WERI-Rb-1 (cell line): Measurements from ENCODE around the gene MFRP.

Experiments
- DNase-seq: peaks from one replicate; pipeline ENCODE4 v3.0.0-alpha.2; 2020
- H3K27ac ChIP-seq: fragments of 250-450 bp; sonication (Bioruptor Pico); 2 replicates; pipeline ENCODE4 v1.5.1; 2020; ENCODE audit warnings: mild to moderate bottlenecking, moderate library complexity
- H3K27me3 ChIP-seq: fragments of 250-450 bp; sonication (Bioruptor Pico); 2 replicates; pipeline ENCODE4 v1.5.1; 2021; ENCODE audit warnings: mild to moderate bottlenecking, low read depth, moderate library complexity; ENCODE audit not compliant: insufficient read depth, severe bottlenecking
- H3K36me3 ChIP-seq: fragments of 250-450 bp; sonication (Bioruptor Pico); 2 replicates; pipeline ENCODE4 v1.5.1; 2020; ENCODE audit warnings: mild to moderate bottlenecking, moderate library complexity
- H3K4me3 ChIP-seq: 2 replicates; pipeline ENCODE4 v1.5.1; 2011; ENCODE audit warnings: low read depth, mild to moderate bottlenecking, control low read depth, low read length
- H3K9me3 ChIP-seq: fragments of 250-450 bp; sonication (Bioruptor Pico); 2 replicates; pipeline ENCODE4 v1.5.1; 2021; ENCODE audit warnings: mild to moderate bottlenecking, moderate library complexity; ENCODE audit not compliant: severe bottlenecking
- CTCF ChIP-seq: IDR thresholded peaks from 2 replicates; pipeline ENCODE4 v1.5.1; 2011; ENCODE audit warnings: low read depth, mild to moderate bottlenecking, control low read depth, inconsistent platforms, low read length

The MFRP gene

DNA sequence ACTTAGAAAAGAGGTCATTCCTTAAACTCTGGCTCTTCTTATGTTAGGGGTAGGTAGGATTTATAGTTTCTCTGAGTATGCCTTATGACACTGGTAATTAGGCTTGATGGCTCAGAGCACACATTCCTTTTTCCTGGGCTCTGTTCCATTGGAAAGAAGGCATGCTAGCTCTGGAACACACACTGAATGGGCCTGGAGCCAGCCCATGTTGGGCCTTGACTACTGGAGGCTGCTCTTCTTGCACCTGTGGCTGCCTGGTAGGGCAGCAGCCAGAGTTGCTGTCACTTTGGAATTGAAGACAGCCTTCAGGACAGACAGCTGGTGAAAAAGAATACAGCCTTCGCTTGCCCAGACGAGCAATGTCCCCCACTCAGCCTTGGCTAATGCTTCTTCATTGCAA lies 47.8 kb downstream of the MFRP start:
- Histone ChIP-seq H3K9me3 (no peaks in the 10 kb centered on the region), H3K27ac (no peak overlapping the region), H3K27me3 (no peaks in the 10 kb centered on the region), H3K36me3 (peaks cover 18% of the 10 kb centered on the region), H3K4me3 (no peak overlapping the region)
- no peak for TF ChIP-seq CTCF
- DNase-seq = no peak

GRCh38 chr11:119297938-119298337 lies 48.6 kb downstream of the MFRP start:
- no peak for DNase-seq
- Histone ChIP-seq H3K36me3 (peaks cover 18% of the 10 kb centered on the region), H3K4me3 (no peak overlapping the region), H3K27me3 (no peaks in the 10 kb centered on the region), H3K9me3 (no peaks in the 10 kb centered on the region), H3K27ac (no peak overlapping the region)
- TF ChIP-seq CTCF = no peak

DNA sequence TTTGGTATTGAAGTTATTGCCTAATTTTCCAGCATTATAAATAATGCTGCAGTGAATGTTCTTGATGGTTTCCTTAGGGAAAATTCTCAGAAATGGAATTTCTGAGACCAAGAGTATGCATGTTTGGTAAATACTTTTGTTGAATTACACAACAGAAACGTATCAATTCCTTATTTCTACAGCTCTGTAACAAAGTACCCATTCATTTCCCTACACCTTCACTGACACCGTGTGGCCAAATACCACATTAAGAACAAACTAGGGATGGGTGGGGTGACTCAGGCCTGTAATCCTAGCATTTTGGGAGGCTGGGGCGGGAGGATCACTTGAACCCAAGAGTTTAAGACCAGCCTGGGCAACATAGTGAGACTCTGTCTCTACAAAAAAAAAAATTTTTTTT lies 51.3 kb downstream of the MFRP start:
- Histone ChIP-seq H3K27me3 (no peaks in the 10 kb centered on the region), H3K9me3 (peaks cover 8% of the 10 kb centered on the region), H3K27ac (no peak overlapping the region), H3K36me3 (peaks cover 22% of the 10 kb centered on the region), H3K4me3 (no peak overlapping the region)
- TF ChIP-seq CTCF = no peak
- no peak for DNase-seq

DNA sequence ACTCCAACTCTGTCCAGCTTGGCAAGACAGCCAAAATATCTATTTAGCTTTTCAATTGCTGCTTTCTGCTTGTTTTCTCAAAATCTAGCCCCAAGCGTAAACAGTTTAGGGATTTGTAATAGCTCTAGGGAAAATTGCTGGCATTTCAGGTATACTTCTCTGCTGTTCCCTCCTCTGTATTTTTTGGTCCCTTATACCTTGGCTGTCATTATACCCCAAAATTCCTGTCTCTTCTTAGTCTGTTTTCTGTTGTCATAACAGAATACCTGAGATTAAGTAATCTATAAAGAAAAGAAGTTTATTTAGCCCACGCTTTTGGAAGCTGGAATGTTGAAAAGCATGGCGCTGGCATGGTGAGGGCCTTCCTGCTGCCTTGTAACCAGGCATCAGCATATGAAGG lies 53.0 kb downstream of the MFRP start:
- Histone ChIP-seq H3K9me3 (peaks cover 8% of the 10 kb centered on the region), H3K36me3 (peaks cover 16% of the 10 kb centered on the region)
- TF ChIP-seq CTCF = no peak

GRCh38 chr11:119290894-119291497 lies 55.5 kb downstream of the MFRP start:
- no peak for DNase-seq
- Histone ChIP-seq H3K9me3 (peaks cover 8% of the 10 kb centered on the region), H3K27me3 (no peaks in the 10 kb centered on the region), H3K4me3 (no peak overlapping the region), H3K27ac (no peak overlapping the region), H3K36me3 (peaks cover 6% of the 10 kb centered on the region)
- no peak for TF ChIP-seq CTCF

More for the DNA sequence above, 53.0 kb downstream of the MFRP start:
- DNase-seq = no peak
- Histone ChIP-seq H3K27me3 (no peaks in the 10 kb centered on the region), H3K4me3 (no peak overlapping the region), H3K27ac (no peak overlapping the region)
